Raji (cell line): ENCODE data around the gene GOLGA8M.
"Not testable (repeated sequence)": the region's sequence is repeated elsewhere in the genome, so short reads cannot be mapped to it uniquely, and the experiment has no call there.

Source experiments
- POLR2A ChIP-seq: IDR thresholded peaks from 2 replicates; pipeline ENCODE4 v1.6.1; 2011; ENCODE audit warnings: low read depth, low read length, control low read depth; ENCODE audit not compliant: insufficient read depth

Gene GOLGA8M, protein sequence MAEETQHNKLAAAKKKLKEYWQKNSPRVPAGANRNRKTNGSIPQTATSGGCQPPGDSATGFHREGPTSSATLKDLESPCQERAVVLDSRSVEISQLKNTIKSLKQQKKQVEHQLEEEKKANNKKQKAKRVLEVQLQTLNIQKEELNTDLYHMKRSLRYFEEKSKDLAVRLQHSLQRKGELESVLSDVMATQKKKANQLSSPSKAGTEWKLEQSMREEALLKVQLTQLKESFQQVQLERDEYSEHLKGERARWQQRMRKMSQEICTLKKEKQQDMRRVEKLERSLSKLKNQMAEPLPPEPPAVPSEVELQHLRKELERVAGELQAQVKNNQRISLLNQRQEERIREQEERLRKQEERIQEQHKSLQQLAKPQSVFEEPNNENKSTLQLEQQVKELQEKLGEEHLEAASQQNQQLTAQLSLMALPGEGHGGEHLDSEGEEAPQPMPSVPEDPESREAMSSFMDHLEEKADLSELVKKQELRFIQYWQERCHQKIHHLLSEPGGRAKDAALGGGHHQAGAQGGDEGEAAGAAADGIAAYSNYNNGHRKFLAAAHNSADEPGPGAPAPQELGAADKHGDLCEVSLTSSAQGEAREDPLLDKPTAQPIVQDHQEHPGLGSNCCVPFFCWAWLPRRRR

DNA sequence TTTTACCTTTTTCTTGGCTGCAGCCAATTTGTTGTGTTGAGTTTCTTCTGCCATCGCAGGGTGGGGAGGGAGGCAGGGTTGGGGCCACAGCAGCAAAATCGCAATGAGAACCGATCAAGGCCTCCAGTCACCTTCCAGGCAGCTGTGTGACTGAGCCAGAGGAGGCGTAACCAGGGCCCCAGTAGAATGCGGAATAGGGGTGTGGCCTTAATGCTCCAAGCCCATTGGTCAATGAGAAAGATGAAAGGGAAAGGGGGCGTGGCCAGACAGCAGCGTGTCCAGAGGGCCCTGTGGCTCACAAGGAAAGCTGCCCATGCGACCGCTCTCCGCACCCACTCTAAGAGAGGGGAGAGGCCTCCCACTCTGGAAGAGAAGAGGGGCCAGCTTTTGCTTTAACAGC lies at the start of gene GOLGA8M:
GOLGA8M (minus strand) TSS at position 152 of the 400 bp plus-strand sequence; CDS start at position 54, 98 bp downstream.
- not testable (repeated sequence) for TF ChIP-seq POLR2A

DNA sequence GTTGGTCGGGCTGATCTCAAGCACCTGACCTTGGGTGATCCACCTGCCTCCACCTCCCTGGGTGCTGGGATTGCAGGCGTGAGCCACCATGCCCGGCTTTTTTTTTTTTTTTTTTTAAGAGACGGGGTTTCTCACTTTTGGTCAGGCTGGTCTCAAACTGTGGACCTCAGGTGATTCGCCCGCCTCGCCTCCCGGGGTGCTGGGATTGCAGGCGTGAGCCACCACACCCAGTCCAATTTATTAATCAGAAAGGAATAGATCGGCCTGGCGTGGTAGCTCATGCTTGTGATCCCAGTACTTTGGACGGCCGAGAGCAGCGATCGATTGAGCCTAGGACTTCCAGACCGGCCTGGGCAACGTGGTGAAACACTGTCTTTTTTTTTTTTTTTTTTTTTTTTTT lies 13.9 kb upstream of the GOLGA8M start:
- TF ChIP-seq POLR2A: no peak

DNA sequence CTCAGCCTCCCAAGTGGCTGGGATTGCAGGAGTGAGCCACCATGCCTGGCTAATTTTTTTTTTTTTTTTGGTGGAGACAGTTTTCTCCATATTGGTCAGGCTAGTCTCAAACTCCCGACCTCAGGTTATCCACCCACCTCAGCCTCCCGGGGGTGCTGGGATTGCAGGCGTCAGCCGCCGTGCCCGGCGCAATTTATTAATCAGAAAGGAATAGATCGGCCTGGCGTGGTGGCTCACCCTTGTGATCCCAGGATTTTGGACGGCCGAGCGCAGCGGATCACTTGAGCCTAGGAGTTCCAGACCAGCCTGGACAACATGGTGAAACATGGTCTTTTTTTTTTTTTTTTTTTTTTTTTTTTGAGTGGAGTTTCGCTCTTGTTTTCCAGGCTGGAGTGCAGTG lies 13.3 kb upstream of the GOLGA8M start:
- TF ChIP-seq POLR2A: no peak
